ENCODE data around the gene IRAK1.
A peak's percentile ranks its signal among the peaks of the same experiment; 100 is the strongest.

Gene IRAK1

DNA sequence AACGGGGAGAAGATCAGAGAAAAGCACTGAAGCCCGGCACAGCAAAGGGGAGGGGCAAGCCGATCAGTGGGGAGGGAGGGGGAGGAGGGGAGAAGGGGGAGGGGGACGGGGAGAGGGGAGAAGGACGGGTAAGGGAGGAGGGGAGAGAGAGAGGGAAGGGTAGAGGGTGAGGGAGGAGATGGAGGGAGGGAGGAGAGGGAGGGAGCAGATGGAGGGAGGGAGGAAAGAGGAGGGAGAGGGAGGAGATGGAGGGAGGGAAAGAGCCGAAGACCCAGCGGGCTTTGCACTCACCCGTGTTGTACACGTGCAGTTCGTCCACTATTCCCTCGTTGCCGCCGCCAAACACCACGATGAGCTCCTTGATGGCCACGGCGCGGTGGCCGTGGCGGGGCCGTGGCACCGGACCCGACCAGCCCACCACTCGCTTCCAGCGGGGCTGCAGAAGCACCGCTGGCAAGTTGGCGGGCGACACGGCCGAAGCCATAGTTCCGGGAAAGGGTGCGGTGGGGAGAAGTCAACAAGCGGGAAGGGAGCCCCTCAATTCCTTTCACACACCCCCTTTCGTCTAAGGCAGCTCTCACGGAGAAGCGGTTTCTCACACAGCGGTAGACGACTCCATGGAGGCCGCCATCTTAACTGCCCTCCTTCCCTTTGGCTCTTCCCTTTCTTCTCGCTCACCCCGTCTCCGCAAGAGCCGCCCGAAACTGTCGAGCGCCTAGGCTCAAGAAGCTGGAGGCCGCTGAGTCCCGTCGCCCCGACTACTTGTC lies 49.2 kb downstream of the IRAK1 start (continued):
- TF ChIP-seq, protein P1, sequence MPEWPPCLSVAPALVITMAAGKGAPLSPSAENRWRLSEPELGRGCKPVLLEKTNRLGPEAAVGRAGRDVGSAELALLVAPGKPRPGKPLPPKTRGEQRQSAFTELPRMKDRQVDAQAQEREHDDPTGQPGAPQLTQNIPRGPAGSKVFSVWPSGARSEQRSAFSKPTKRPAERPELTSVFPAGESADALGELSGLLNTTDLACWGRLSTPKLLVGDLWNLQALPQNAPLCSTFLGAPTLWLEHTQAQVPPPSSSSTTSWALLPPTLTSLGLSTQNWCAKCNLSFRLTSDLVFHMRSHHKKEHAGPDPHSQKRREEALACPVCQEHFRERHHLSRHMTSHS (tag by site-specific recombination; IDR thresholded peaks at IDR 0.05), result no peak
- TF ChIP-seq ZBTB1 (tag by site-specific recombination; IDR thresholded peaks at IDR 0.05), result no peak
- no peak for TF ChIP-seq ZNF610 (tag by site-specific recombination; IDR thresholded peaks at IDR 0.05; ENCODE audit: borderline replicate concordance)
- TF ChIP-seq ZSCAN23 (tag by site-specific recombination; IDR thresholded peaks at IDR 0.05), result no peak
- TF ChIP-seq TRIM28 (IDR thresholded peaks at IDR 0.05; ENCODE audit: borderline replicate concordance, low read length), result 0 out of 2 replicates have a peak, but pooled peaks have one; percentile 7
- TF ChIP-seq ZNF133 (tag by site-specific recombination; IDR thresholded peaks at IDR 0.05), result no peak
- TF ChIP-seq WT1 (tag by site-specific recombination; IDR thresholded peaks at IDR 0.05), result peak; percentile 88
- TF ChIP-seq GLIS2 (tag by site-specific recombination; IDR thresholded peaks at IDR 0.05), result no peak
- 0 out of 2 replicates have a peak, but pooled peaks have one; percentile 30 for TF ChIP-seq ZNF239 (tag by site-specific recombination; IDR thresholded peaks at IDR 0.05)
- TF ChIP-seq ZNF138 (tag by site-specific recombination; IDR thresholded peaks at IDR 0.05; ENCODE audit: borderline replicate concordance), result no peak
- no peak; the same call in 1 of the 2 replicates for TF ChIP-seq ZNF394 (tag by site-specific recombination; IDR thresholded peaks at IDR 0.05; ENCODE audit: borderline replicate concordance)
- TF ChIP-seq, protein P2, sequence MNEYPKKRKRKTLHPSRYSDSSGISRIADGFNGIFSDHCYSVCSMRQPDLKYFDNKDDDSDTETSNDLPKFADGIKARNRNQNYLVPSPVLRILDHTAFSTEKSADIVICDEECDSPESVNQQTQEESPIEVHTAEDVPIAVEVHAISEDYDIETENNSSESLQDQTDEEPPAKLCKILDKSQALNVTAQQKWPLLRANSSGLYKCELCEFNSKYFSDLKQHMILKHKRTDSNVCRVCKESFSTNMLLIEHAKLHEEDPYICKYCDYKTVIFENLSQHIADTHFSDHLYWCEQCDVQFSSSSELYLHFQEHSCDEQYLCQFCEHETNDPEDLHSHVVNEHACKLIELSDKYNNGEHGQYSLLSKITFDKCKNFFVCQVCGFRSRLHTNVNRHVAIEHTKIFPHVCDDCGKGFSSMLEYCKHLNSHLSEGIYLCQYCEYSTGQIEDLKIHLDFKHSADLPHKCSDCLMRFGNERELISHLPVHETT (tag by site-specific recombination; IDR thresholded peaks at IDR 0.05), result no peak
- TF ChIP-seq ZNF10 (tag by site-specific recombination; IDR thresholded peaks at IDR 0.05), result no peak
- TF ChIP-seq ZNF654 (tag by site-specific recombination; IDR thresholded peaks at IDR 0.05; ENCODE audit: low read depth), result no peak
- TF ChIP-seq, protein P3, sequence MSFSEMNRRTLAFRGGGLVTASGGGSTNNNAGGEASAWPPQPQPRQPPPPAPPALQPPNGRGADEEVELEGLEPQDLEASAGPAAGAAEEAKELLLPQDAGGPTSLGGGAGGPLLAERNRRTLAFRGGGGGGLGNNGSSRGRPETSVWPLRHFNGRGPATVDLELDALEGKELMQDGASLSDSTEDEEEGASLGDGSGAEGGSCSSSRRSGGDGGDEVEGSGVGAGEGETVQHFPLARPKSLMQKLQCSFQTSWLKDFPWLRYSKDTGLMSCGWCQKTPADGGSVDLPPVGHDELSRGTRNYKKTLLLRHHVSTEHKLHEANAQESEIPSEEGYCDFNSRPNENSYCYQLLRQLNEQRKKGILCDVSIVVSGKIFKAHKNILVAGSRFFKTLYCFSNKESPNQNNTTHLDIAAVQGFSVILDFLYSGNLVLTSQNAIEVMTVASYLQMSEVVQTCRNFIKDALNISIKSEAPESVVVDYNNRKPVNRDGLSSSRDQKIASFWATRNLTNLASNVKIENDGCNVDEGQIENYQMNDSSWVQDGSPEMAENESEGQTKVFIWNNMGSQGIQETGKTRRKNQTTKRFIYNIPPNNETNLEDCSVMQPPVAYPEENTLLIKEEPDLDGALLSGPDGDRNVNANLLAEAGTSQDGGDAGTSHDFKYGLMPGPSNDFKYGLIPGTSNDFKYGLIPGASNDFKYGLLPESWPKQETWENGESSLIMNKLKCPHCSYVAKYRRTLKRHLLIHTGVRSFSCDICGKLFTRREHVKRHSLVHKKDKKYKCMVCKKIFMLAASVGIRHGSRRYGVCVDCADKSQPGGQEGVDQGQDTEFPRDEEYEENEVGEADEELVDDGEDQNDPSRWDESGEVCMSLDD (tag by site-specific recombination; IDR thresholded peaks at IDR 0.05), result no peak
- TF ChIP-seq HOXD13 (CRISPR knock-in tag; IDR thresholded peaks at IDR 0.05; ENCODE audit: borderline replicate concordance), result no peak
- TF ChIP-seq ZNF404 (tag by site-specific recombination; IDR thresholded peaks at IDR 0.05), result no peak
- 0 out of 2 replicates have a peak, but pooled peaks have one; percentile 28 for TF ChIP-seq ZNF16 (tag by site-specific recombination; IDR thresholded peaks at IDR 0.05; ENCODE audit: low read depth)
- no peak for TF ChIP-seq ZNF48 (tag by site-specific recombination; IDR thresholded peaks at IDR 0.05)
- no peak for TF ChIP-seq ZNF792 (tag by site-specific recombination; IDR thresholded peaks at IDR 0.05)
- TF ChIP-seq ZNF202 (tag by site-specific recombination; IDR thresholded peaks at IDR 0.05; ENCODE audit: borderline replicate concordance), result no peak
- TF ChIP-seq ZNF416 (tag by site-specific recombination; IDR thresholded peaks at IDR 0.05), result no peak
- no peak for TF ChIP-seq SETDB1 (IDR thresholded peaks at IDR 0.05; ENCODE audit: insufficient read length, low read length)
- TF ChIP-seq MZF1 (tag by site-specific recombination; IDR thresholded peaks at IDR 0.05; ENCODE audit: borderline replicate concordance), result no peak
- TF ChIP-seq ZNF473 (tag by site-specific recombination; IDR thresholded peaks at IDR 0.05), result no peak
- TF ChIP-seq ZSCAN30 (tag by site-specific recombination; IDR thresholded peaks at IDR 0.05), result peak; percentile 5; the same call in 1 of the 2 replicates
- TF ChIP-seq, protein P4, sequence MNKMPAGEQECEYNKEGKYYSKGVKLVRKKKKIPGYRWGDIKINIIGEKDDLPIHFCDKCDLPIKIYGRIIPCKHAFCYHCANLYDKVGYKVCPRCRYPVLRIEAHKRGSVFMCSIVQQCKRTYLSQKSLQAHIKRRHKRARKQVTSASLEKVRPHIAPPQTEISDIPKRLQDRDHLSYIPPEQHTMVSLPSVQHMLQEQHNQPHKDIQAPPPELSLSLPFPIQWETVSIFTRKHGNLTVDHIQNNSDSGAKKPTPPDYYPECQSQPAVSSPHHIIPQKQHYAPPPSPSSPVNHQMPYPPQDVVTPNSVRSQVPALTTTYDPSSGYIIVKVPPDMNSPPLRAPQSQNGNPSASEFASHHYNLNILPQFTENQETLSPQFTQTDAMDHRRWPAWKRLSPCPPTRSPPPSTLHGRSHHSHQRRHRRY (tag by site-specific recombination; IDR thresholded peaks at IDR 0.05), result no peak
- TF ChIP-seq OVOL3 (tag by site-specific recombination; IDR thresholded peaks at IDR 0.05), result no peak; the same call in 1 of the 2 replicates
- TF ChIP-seq ZNF311 (tag by site-specific recombination; IDR thresholded peaks at IDR 0.05; ENCODE audit: borderline replicate concordance), result no peak
- no peak for TF ChIP-seq ZNF621 (tag by site-specific recombination; IDR thresholded peaks at IDR 0.05)
- no peak for TF ChIP-seq ZNF830 (tag by site-specific recombination; IDR thresholded peaks at IDR 0.05; ENCODE audit: low read depth)
- TF ChIP-seq, protein P5, sequence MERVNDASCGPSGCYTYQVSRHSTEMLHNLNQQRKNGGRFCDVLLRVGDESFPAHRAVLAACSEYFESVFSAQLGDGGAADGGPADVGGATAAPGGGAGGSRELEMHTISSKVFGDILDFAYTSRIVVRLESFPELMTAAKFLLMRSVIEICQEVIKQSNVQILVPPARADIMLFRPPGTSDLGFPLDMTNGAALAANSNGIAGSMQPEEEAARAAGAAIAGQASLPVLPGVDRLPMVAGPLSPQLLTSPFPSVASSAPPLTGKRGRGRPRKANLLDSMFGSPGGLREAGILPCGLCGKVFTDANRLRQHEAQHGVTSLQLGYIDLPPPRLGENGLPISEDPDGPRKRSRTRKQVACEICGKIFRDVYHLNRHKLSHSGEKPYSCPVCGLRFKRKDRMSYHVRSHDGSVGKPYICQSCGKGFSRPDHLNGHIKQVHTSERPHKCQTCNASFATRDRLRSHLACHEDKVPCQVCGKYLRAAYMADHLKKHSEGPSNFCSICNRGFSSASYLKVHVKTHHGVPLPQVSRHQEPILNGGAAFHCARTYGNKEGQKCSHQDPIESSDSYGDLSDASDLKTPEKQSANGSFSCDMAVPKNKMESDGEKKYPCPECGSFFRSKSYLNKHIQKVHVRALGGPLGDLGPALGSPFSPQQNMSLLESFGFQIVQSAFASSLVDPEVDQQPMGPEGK (tag by site-specific recombination; IDR thresholded peaks at IDR 0.05), result peak; percentile 79
- TF ChIP-seq KLF8 (tag by site-specific recombination; IDR thresholded peaks at IDR 0.05), result peak; percentile 31
- TF ChIP-seq OSR2 (tag by site-specific recombination; IDR thresholded peaks at IDR 0.05), result peak; percentile 24; the same call in 1 of the 2 replicates
